ENCODE data around the gene EDEM2. TPM values are rescaled to one million over a fixed set of nuclear protein-coding genes. Genes with fewer than 3 reads are reported as not detected.

The EDEM2 gene
- total RNA-seq, 1 donor = 32.2 TPM

- Histone ChIP-seq H3K4me2 (ENCODE audit: insufficient read depth, low read length) (no peak overlapping the region), H3K36me3 (ENCODE audit: insufficient read depth, low read length) (peaks cover 24% of the 10 kb centered on the region), H3K27ac (ENCODE audit: low read depth, low read length) (no peak overlapping the region), H3K79me2 (ENCODE audit: insufficient read depth, low read length) (no peaks in the 10 kb centered on the region), H3K9me3 (ENCODE audit: low read depth, low read length) (no peaks in the 10 kb centered on the region), H3K27me3 (ENCODE audit: insufficient read depth, low read length) (no peaks in the 10 kb centered on the region), H4K20me1 (ENCODE audit: insufficient read depth, low read length) (no peaks in the 10 kb centered on the region), H3K4me1 (ENCODE audit: insufficient read depth, low read length) (peaks cover 29% of the 10 kb centered on the region), H2AFZ (ENCODE audit: low read length) (no peak overlapping the region), H3K4me3 (ENCODE audit: insufficient read depth, low read length) (no peak overlapping the region)
- TF ChIP-seq CTCF (IDR thresholded peaks at IDR 0.05; ENCODE audit: extremely low read depth, low read depth, low read length) = no peak
- DNase-seq (ENCODE audit: insufficient read length, low spot score, missing footprints) = no peak
Observed at GRCh38 chr20:35131934-35132333, 15.2 kb downstream of the EDEM2 start.

- Histone ChIP-seq H3K4me3 (ENCODE audit: insufficient read depth, low read length) (no peak overlapping the region), H3K4me1 (ENCODE audit: insufficient read depth, low read length) (peaks cover 7% of the 10 kb centered on the region), H3K27me3 (ENCODE audit: insufficient read depth, low read length) (no peaks in the 10 kb centered on the region), H3K27ac (ENCODE audit: low read depth, low read length) (peak overlapping the region; percentile 43), H3K9me3 (ENCODE audit: low read depth, low read length) (no peaks in the 10 kb centered on the region), H3K79me2 (ENCODE audit: insufficient read depth, low read length) (no peaks in the 10 kb centered on the region), H3K36me3 (ENCODE audit: insufficient read depth, low read length) (peaks cover 34% of the 10 kb centered on the region), H4K20me1 (ENCODE audit: insufficient read depth, low read length) (no peaks in the 10 kb centered on the region), H3K4me2 (ENCODE audit: insufficient read depth, low read length) (no peak overlapping the region), H2AFZ (ENCODE audit: low read length) (no peak overlapping the region)
- no peak for DNase-seq (ENCODE audit: insufficient read length, low spot score, missing footprints)
- no peak for TF ChIP-seq CTCF (IDR thresholded peaks at IDR 0.05; ENCODE audit: extremely low read depth, low read depth, low read length)
Observed at GRCh38 chr20:35129647-35130069, 17.5 kb downstream of the EDEM2 start.

GRCh38 chr20:35125753-35126152 lies 21.4 kb downstream of the EDEM2 start:
- H3K79me2 ChIP-seq (ENCODE audit: insufficient read depth, low read length) = no peaks in the 10 kb centered on the region
- H2AFZ ChIP-seq (ENCODE audit: low read length) = no peak overlapping the region
- H3K27me3 ChIP-seq (ENCODE audit: insufficient read depth, low read length) = no peaks in the 10 kb centered on the region
- DNase-seq (ENCODE audit: insufficient read length, low spot score, missing footprints) = no peak
- no peak overlapping the region for H3K4me3 ChIP-seq (ENCODE audit: insufficient read depth, low read length)
- H3K9me3 ChIP-seq (ENCODE audit: low read depth, low read length) = no peaks in the 10 kb centered on the region
- no peak for TF ChIP-seq CTCF (IDR thresholded peaks at IDR 0.05; ENCODE audit: extremely low read depth, low read depth, low read length)
- no peak overlapping the region for H3K4me2 ChIP-seq (ENCODE audit: insufficient read depth, low read length)
- H4K20me1 ChIP-seq (ENCODE audit: insufficient read depth, low read length) = no peaks in the 10 kb centered on the region
- H3K27ac ChIP-seq (ENCODE audit: low read depth, low read length) = no peak overlapping the region
- H3K36me3 ChIP-seq (ENCODE audit: insufficient read depth, low read length) = peaks cover 44% of the 10 kb centered on the region
- peaks cover 5% of the 10 kb centered on the region for H3K4me1 ChIP-seq (ENCODE audit: insufficient read depth, low read length)

GRCh38 chr20:35122756-35123405 lies 24.3 kb downstream of the EDEM2 start:
- H3K4me3 ChIP-seq (ENCODE audit: insufficient read depth, low read length) = no peak overlapping the region
- no peak for DNase-seq (ENCODE audit: insufficient read length, low spot score, missing footprints)
- H3K9me3 ChIP-seq (ENCODE audit: low read depth, low read length) = no peaks in the 10 kb centered on the region
- no peaks in the 10 kb centered on the region for H4K20me1 ChIP-seq (ENCODE audit: insufficient read depth, low read length)
- no peak overlapping the region for H3K27ac ChIP-seq (ENCODE audit: low read depth, low read length)
- TF ChIP-seq CTCF (IDR thresholded peaks at IDR 0.05; ENCODE audit: extremely low read depth, low read depth, low read length) = no peak
- no peaks in the 10 kb centered on the region for H3K27me3 ChIP-seq (ENCODE audit: insufficient read depth, low read length)
- peaks cover 56% of the 10 kb centered on the region for H3K36me3 ChIP-seq (ENCODE audit: insufficient read depth, low read length)
- peaks cover 10% of the 10 kb centered on the region for H3K4me1 ChIP-seq (ENCODE audit: insufficient read depth, low read length)
- H2AFZ ChIP-seq (ENCODE audit: low read length) = no peak overlapping the region
- no peak overlapping the region for H3K4me2 ChIP-seq (ENCODE audit: insufficient read depth, low read length)
- H3K79me2 ChIP-seq (ENCODE audit: insufficient read depth, low read length) = no peaks in the 10 kb centered on the region
